Upper lobe of right lung (tissue), 1 donor: ENCODE data around the gene SMARCAL1. TPM values are rescaled to one million over a fixed set of nuclear protein-coding genes. Genes with fewer than 3 reads are reported as not detected.

Source experiments
- ATAC-seq: fragments of 200-7000 bp; cut with Tn5 transposase; one replicate; pipeline ENCODE4 v1.9.1; 2020; ENCODE audit warnings: mild to moderate bottlenecking, moderate library complexity
- DNase-seq: peaks from one replicate; pipeline ENCODE4 v3.0.0-alpha.2; 2020
- H3K27ac ChIP-seq: fragments of 200-600 bp; one replicate; pipeline ENCODE4 v1.8.0; 2022
- H3K27me3 ChIP-seq: fragments of 200-600 bp; one replicate; pipeline ENCODE4 v1.8.0; 2022; ENCODE audit warnings: mild to moderate bottlenecking
- H3K36me3 ChIP-seq: fragments of 200-600 bp; one replicate; pipeline ENCODE4 v1.8.0; 2022
- H3K4me1 ChIP-seq: fragments of 200-600 bp; one replicate; pipeline ENCODE4 v1.8.0; 2022
- H3K4me3 ChIP-seq: fragments of 200-600 bp; one replicate; pipeline ENCODE4 v1.8.0; 2022; ENCODE audit warnings: mild to moderate bottlenecking
- H3K9me3 ChIP-seq: fragments of 200-600 bp; one replicate; pipeline ENCODE4 v1.8.0; 2022
- intact Hi-C: fragments of 100-400 bp; cut with DNase I; formaldehyde crosslinking; loops from one replicate; pipeline ENCODE4 v1.11.0; 2022
- total RNA-seq: library from RNA; stranded (reverse); fragmentation: NEBNext Ultra II Directional; extraction: Animal tissue kit (Norgen Biotek cat#: 25700); gene quantifications from one replicate; pipeline ENCODE4 v1.2.1, GENCODE V29; 2021
- TF ChIP-seq, protein P1 (sequence below): fragments of 200-600 bp; IDR thresholded peaks from one replicate; pipeline ENCODE4 v1.8.0; 2022; ENCODE audit warnings: antibody characterized with exemption
- donor health status: DM: no; HTN: yes; CAD: no; lungs with severe emphysema.

The SMARCAL1 gene
- total RNA-seq, 1 donor from 2014 or later = 16.7 TPM

GRCh38 chr2:216463148-216463547 lies 50.9 kb downstream of the SMARCAL1 start:
- no peak for DNase-seq
- no peaks in the 10 kb centered on the region for H3K4me1 ChIP-seq
- no peaks in the 10 kb centered on the region for H3K9me3 ChIP-seq
- intact Hi-C loops = no loop called here
- H3K4me3 ChIP-seq = no peak overlapping the region
- TF ChIP-seq, protein P1, sequence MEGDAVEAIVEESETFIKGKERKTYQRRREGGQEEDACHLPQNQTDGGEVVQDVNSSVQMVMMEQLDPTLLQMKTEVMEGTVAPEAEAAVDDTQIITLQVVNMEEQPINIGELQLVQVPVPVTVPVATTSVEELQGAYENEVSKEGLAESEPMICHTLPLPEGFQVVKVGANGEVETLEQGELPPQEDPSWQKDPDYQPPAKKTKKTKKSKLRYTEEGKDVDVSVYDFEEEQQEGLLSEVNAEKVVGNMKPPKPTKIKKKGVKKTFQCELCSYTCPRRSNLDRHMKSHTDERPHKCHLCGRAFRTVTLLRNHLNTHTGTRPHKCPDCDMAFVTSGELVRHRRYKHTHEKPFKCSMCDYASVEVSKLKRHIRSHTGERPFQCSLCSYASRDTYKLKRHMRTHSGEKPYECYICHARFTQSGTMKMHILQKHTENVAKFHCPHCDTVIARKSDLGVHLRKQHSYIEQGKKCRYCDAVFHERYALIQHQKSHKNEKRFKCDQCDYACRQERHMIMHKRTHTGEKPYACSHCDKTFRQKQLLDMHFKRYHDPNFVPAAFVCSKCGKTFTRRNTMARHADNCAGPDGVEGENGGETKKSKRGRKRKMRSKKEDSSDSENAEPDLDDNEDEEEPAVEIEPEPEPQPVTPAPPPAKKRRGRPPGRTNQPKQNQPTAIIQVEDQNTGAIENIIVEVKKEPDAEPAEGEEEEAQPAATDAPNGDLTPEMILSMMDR = no peak
- peaks cover 16% of the 10 kb centered on the region for H3K36me3 ChIP-seq
- ATAC-seq = no peak
- H3K27me3 ChIP-seq = no peaks in the 10 kb centered on the region
- H3K27ac ChIP-seq = no peak overlapping the region

DNA sequence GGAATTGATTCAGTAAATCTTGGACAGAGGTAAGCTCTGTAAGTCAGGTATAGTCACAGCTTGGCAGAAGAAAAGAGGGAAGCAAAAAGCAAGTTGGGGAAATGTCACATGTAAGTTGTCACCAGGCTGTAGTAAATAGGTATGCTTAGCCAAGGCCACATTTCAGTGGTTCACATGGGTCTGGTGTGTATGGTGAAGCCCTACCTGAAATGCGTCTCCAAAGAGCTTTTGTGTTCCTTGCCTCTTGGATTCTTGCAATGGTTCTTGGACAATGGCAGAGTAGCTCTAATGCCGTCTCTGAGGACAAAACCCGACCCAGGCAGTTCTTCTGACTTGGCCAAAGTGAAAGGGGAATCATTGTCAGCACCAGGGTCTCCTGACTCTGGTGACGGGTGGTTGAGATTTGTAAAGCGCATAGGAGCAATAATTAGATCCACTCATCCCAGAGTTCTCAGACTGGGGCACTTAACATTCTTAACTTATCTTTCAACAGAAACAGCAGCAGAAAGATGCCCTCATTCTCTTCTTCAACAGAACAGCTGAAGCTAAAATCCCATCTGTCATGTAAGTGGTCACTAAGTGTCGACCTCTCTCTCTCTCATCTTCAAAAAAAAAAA lies 51.9 kb downstream of the SMARCAL1 start:
- Histone ChIP-seq H3K27ac (no peak overlapping the region), H3K4me3 (no peak overlapping the region), H3K27me3 (no peaks in the 10 kb centered on the region), H3K4me1 (no peaks in the 10 kb centered on the region), H3K9me3 (no peaks in the 10 kb centered on the region), H3K36me3 (peaks cover 26% of the 10 kb centered on the region)
- no peak for DNase-seq
- intact Hi-C loops = no loop called here
- TF ChIP-seq, protein P1 = no peak
- no peak for ATAC-seq

GRCh38 chr2:216465579-216466195 lies 53.4 kb downstream of the SMARCAL1 start:
- DNase-seq = no peak

GRCh38 chr2:216467845-216468244 lies 55.6 kb downstream of the SMARCAL1 start:
- intact Hi-C loops = no loop called here
- ATAC-seq = no peak
- no peaks in the 10 kb centered on the region for H3K4me1 ChIP-seq

More at GRCh38 chr2:216465579-216466195, 53.4 kb downstream of the SMARCAL1 start:
- Histone ChIP-seq H3K9me3 (no peaks in the 10 kb centered on the region), H3K4me1 (no peaks in the 10 kb centered on the region), H3K27ac (no peak overlapping the region), H3K36me3 (peaks cover 30% of the 10 kb centered on the region), H3K4me3 (no peak overlapping the region), H3K27me3 (no peaks in the 10 kb centered on the region)
- TF ChIP-seq, protein P1 = no peak
- ATAC-seq = no peak
- intact Hi-C loops = no loop called here

GRCh38 chr2:216469661-216470060 lies 57.4 kb downstream of the SMARCAL1 start:
- H3K27ac ChIP-seq = no peak overlapping the region
- ATAC-seq = no peak
- no peaks in the 10 kb centered on the region for H3K27me3 ChIP-seq
- no peaks in the 10 kb centered on the region for H3K9me3 ChIP-seq
- TF ChIP-seq, protein P1 = no peak
- H3K4me3 ChIP-seq = no peak overlapping the region
- intact Hi-C loops = no loop called here
- H3K4me1 ChIP-seq = no peaks in the 10 kb centered on the region
- H3K36me3 ChIP-seq = peaks cover 36% of the 10 kb centered on the region
- DNase-seq = no peak

More at GRCh38 chr2:216467845-216468244, 55.6 kb downstream of the SMARCAL1 start:
- Histone ChIP-seq H3K4me3 (no peak overlapping the region), H3K9me3 (no peaks in the 10 kb centered on the region), H3K27me3 (no peaks in the 10 kb centered on the region), H3K27ac (no peak overlapping the region), H3K36me3 (peaks cover 36% of the 10 kb centered on the region)
- TF ChIP-seq, protein P1 = no peak
- DNase-seq = no peak
